ENCODE measurements around the gene NUCB2.
A peak's percentile ranks its signal among the peaks of the same experiment; 100 is the strongest.

Gene NUCB2

GRCh38 chr11:17328871-17329494, 52.4 kb downstream of the NUCB2 start:
- H3K36me3 ChIP-seq (ENCODE audit: control insufficient read depth in 2 of 2, insufficient read depth in 2 of 2, low read length in 2 of 2), result peaks cover 0 to 7% of the 10 kb centered on the region in 2 donors
- H3K9ac ChIP-seq (ENCODE audit: low read depth in 1 of 2, low read length in 2 of 2), result no peak overlapping the region

DNA sequence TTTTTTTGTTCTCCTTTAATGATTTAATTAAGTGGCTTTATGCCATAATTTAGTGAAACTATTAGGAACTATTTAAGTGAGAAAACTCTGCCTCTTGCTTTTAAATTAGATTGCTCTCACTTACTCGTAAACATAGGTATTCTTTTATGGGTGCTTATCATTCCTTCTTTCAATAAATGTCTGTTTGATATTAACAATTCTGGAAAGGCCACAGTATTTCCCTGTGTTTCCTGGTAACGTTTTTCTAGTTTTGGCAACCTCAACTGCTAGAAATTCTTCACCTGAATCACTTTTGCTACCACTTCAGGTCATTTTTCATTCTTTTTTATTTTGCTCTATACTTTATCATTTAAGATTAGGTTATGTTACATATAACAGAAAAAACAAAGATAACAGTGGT, 55.1 kb downstream of the NUCB2 start:
- no peak overlapping the region for H3K27ac ChIP-seq (ENCODE audit: low read depth in 2 of 2, low read length in 2 of 2)
- H3K4me1 ChIP-seq (ENCODE audit: control insufficient read depth in 2 of 2, insufficient read depth in 2 of 2, low read length in 2 of 2), result no peaks in the 10 kb centered on the region
- H3K36me3 ChIP-seq (ENCODE audit: control insufficient read depth in 2 of 2, insufficient read depth in 2 of 2, low read length in 2 of 2), result peaks cover 0 to 7% of the 10 kb centered on the region in 2 donors
- no peak overlapping the region for H3K9ac ChIP-seq (ENCODE audit: low read depth in 1 of 2, low read length in 2 of 2)
- no peak overlapping the region for H3K4me3 ChIP-seq (ENCODE audit: low read length in 2 of 2)
- no peaks in the 10 kb centered on the region for H3K27me3 ChIP-seq (ENCODE audit: control insufficient read depth in 2 of 2, insufficient read depth in 2 of 2, low read length in 2 of 2)
- no peaks in the 10 kb centered on the region for H3K9me3 ChIP-seq (ENCODE audit: control insufficient read depth in 2 of 2, low read length in 2 of 2)

More at GRCh38 chr11:17328871-17329494, 52.4 kb downstream of the NUCB2 start:
- Histone ChIP-seq H3K9me3 (ENCODE audit: control insufficient read depth in 2 of 2, low read length in 2 of 2) (no peaks in the 10 kb centered on the region), H3K27me3 (ENCODE audit: control insufficient read depth in 2 of 2, insufficient read depth in 2 of 2, low read length in 2 of 2) (no peaks in the 10 kb centered on the region), H3K4me3 (ENCODE audit: low read length in 2 of 2) (no peak overlapping the region), H3K4me1 (ENCODE audit: control insufficient read depth in 2 of 2, insufficient read depth in 2 of 2, low read length in 2 of 2) (no peaks in the 10 kb centered on the region), H3K27ac (ENCODE audit: low read depth in 2 of 2, low read length in 2 of 2) (no peak overlapping the region)

GRCh38 chr11:17333799-17334586, 57.5 kb downstream of the NUCB2 start:
- Histone ChIP-seq H3K27me3 (ENCODE audit: control insufficient read depth in 2 of 2, insufficient read depth in 2 of 2, low read length in 2 of 2) (no peaks in the 10 kb centered on the region), H3K9ac (ENCODE audit: low read depth in 1 of 2, low read length in 2 of 2) (no peak overlapping the region), H3K4me1 (ENCODE audit: control insufficient read depth in 2 of 2, insufficient read depth in 2 of 2, low read length in 2 of 2) (no peaks in the 10 kb centered on the region), H3K36me3 (ENCODE audit: control insufficient read depth in 2 of 2, insufficient read depth in 2 of 2, low read length in 2 of 2) (peaks cover 0 to 5% of the 10 kb centered on the region in 2 donors), H3K27ac (ENCODE audit: low read depth in 2 of 2, low read length in 2 of 2) (no peak overlapping the region), H3K9me3 (ENCODE audit: control insufficient read depth in 2 of 2, low read length in 2 of 2) (no peaks in the 10 kb centered on the region), H3K4me3 (ENCODE audit: low read length in 2 of 2) (no peak overlapping the region)

DNA sequence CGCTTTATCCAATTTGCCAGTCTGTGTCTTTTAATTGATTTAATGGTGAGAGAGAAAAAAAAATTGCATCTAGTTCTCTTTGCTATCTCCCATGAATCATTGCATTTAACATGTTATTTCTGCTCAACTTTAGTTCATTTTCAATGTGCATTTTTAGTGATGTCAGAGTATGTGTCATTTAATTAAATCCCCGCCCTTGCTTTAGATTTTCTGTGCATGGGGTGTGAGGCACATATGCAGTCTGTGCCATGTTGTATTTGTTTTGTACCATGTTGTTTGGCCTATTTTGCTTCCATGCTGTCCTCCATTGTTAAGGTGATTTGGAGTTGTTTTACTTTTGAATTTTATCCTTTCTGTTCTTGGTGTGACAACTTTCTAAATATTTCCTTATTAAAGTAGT, 66.7 kb downstream of the NUCB2 start:
- Histone ChIP-seq H3K4me3 (ENCODE audit: low read length in 2 of 2) (no peak overlapping the region), H3K36me3 (ENCODE audit: control insufficient read depth in 2 of 2, insufficient read depth in 2 of 2, low read length in 2 of 2) (no peaks in the 10 kb centered on the region), H3K9me3 (ENCODE audit: control insufficient read depth in 2 of 2, low read length in 2 of 2) (no peaks in the 10 kb centered on the region), H3K9ac (ENCODE audit: low read depth in 1 of 2, low read length in 2 of 2) (no peak overlapping the region), H3K27ac (ENCODE audit: low read depth in 2 of 2, low read length in 2 of 2) (no peak overlapping the region), H3K4me1 (ENCODE audit: control insufficient read depth in 2 of 2, insufficient read depth in 2 of 2, low read length in 2 of 2) (no peaks in the 10 kb centered on the region), H3K27me3 (ENCODE audit: control insufficient read depth in 2 of 2, insufficient read depth in 2 of 2, low read length in 2 of 2) (no peaks in the 10 kb centered on the region)

GRCh38 chr11:17343907-17344306, 67.4 kb downstream of the NUCB2 start:
- H3K27ac ChIP-seq (ENCODE audit: low read depth in 2 of 2, low read length in 2 of 2), result no peak overlapping the region
- H3K4me3 ChIP-seq (ENCODE audit: low read length in 2 of 2), result no peak overlapping the region
- no peaks in the 10 kb centered on the region for H3K9me3 ChIP-seq (ENCODE audit: control insufficient read depth in 2 of 2, low read length in 2 of 2)
- no peaks in the 10 kb centered on the region for H3K36me3 ChIP-seq (ENCODE audit: control insufficient read depth in 2 of 2, insufficient read depth in 2 of 2, low read length in 2 of 2)
- H3K9ac ChIP-seq (ENCODE audit: low read depth in 1 of 2, low read length in 2 of 2), result no peak overlapping the region
- H3K27me3 ChIP-seq (ENCODE audit: control insufficient read depth in 2 of 2, insufficient read depth in 2 of 2, low read length in 2 of 2), result no peaks in the 10 kb centered on the region
- H3K4me1 ChIP-seq (ENCODE audit: control insufficient read depth in 2 of 2, insufficient read depth in 2 of 2, low read length in 2 of 2), result no peaks in the 10 kb centered on the region

- H3K27ac ChIP-seq (ENCODE audit: low read depth in 2 of 2, low read length in 2 of 2), result no peak overlapping the region
- H3K9ac ChIP-seq (ENCODE audit: low read depth in 1 of 2, low read length in 2 of 2), result no peak overlapping the region
- H3K9me3 ChIP-seq (ENCODE audit: control insufficient read depth in 2 of 2, low read length in 2 of 2), result no peaks in the 10 kb centered on the region
- H3K27me3 ChIP-seq (ENCODE audit: control insufficient read depth in 2 of 2, insufficient read depth in 2 of 2, low read length in 2 of 2), result no peaks in the 10 kb centered on the region
- no peaks in the 10 kb centered on the region for H3K36me3 ChIP-seq (ENCODE audit: control insufficient read depth in 2 of 2, insufficient read depth in 2 of 2, low read length in 2 of 2)
- H3K4me1 ChIP-seq (ENCODE audit: control insufficient read depth in 2 of 2, insufficient read depth in 2 of 2, low read length in 2 of 2), result peaks cover 5 to 6% of the 10 kb centered on the region in 2 donors
- H3K4me3 ChIP-seq (ENCODE audit: low read length in 2 of 2), result no peak overlapping the region
Observed at GRCh38 chr11:17347676-17348075, 71.1 kb downstream of the NUCB2 start.

DNA sequence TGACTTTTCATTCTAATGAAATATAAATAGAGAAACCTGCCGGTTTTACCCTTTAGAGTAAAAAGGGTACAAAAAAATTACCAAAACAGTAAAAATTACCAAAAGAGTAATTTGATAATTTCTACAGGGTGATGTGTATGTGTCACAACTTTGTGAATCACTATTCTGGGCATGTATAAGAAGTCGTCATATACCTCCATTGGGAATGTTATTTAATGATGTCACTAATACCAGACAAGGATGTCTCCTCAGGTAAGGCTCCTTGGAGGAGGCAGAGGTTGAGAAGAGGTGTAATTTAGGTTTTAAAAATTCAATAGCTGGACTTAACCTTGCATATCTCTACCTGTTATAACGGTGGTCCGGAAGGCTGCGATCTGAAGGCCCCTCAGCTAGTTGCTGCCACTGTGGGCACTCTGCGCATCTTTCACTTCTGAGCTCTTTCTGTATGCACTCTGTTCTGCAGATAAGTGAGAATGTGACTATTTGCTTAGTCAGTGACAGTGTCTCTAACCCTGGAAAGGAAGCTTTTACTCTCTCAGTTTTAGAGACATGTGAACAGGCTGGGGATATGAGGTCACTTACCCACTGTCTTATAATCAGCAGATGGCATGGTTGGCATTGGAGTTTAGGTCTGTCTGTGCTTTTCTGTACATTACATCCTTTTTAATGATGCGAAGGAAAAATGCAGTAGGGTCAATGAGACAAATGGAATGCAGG, 74.1 kb downstream of the NUCB2 start:
- Histone ChIP-seq H3K4me1 (ENCODE audit: control insufficient read depth in 2 of 2, insufficient read depth in 2 of 2, low read length in 2 of 2) (peaks cover 16 to 17% of the 10 kb centered on the region in 2 donors), H3K4me3 (ENCODE audit: low read length in 2 of 2) (no peak overlapping the region), H3K36me3 (ENCODE audit: control insufficient read depth in 2 of 2, insufficient read depth in 2 of 2, low read length in 2 of 2) (no peaks in the 10 kb centered on the region), H3K27ac (ENCODE audit: low read depth in 2 of 2, low read length in 2 of 2) (no peak overlapping the region), H3K27me3 (ENCODE audit: control insufficient read depth in 2 of 2, insufficient read depth in 2 of 2, low read length in 2 of 2) (no peaks in the 10 kb centered on the region), H3K9ac (ENCODE audit: low read depth in 1 of 2, low read length in 2 of 2) (no peak overlapping the region), H3K9me3 (ENCODE audit: control insufficient read depth in 2 of 2, low read length in 2 of 2) (no peaks in the 10 kb centered on the region)

DNA sequence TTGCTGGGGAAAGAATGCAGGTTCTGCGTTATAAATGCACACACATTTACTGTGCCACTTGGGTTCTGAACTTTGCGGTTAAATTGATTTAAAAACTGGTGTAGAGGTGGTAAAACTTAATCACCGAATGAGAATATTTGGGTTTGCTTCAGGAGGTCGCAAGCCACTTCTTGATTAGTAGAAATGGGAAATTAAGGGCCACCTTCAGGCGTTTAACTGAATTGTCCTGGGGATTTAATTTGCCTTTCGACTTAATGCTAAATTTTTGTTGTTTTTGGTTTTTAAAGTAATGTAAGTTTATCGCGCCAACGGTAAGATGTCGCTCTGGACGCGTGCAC, 74.6 kb downstream of the NUCB2 start:
- Histone ChIP-seq H3K9ac (ENCODE audit: low read depth in 1 of 2, low read length in 2 of 2) (peak overlapping the region in 1 of 2 donors; percentile 76), H3K36me3 (ENCODE audit: control insufficient read depth in 2 of 2, insufficient read depth in 2 of 2, low read length in 2 of 2) (no peaks in the 10 kb centered on the region), H3K4me3 (ENCODE audit: low read length in 2 of 2) (peak overlapping the region; percentile 68 to 74), H3K4me1 (ENCODE audit: control insufficient read depth in 2 of 2, insufficient read depth in 2 of 2, low read length in 2 of 2) (peaks cover 16 to 17% of the 10 kb centered on the region in 2 donors), H3K27ac (ENCODE audit: low read depth in 2 of 2, low read length in 2 of 2) (peak overlapping the region in 1 of 2 donors; percentile 33), H3K9me3 (ENCODE audit: control insufficient read depth in 2 of 2, low read length in 2 of 2) (no peaks in the 10 kb centered on the region), H3K27me3 (ENCODE audit: control insufficient read depth in 2 of 2, insufficient read depth in 2 of 2, low read length in 2 of 2) (no peaks in the 10 kb centered on the region)

DNA sequence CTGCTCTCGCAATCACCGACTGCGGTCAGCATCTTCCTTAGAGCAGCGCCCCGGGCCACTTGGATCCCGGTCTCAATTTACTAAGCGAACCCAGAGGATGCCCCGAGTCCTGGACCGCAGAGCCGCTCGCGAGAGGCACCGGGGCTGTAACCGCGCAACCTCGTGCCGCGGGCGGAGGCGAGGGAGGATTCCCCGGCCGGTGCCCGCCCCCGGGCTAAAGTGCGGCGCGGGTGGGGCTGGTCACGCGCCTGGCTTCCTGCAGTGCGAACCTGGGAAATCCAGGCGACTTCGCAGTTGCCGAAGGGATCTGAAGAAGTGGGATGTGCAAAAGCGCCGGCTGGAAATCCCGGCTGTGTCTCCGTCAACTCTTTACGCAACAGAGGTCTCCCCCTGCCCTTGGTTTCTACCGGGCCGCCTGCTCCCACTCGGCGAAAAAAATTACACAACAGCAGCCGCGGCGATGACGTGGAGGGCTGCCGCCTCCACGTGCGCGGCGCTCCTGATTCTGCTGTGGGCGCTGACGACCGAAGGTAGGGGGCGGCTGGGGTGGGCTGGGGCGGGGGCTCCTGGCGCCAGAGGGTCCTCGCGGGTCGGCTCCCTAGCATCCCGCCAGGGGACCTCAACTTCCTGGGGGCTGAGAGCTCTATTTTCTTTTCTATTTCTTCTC, 75.1 kb downstream of the NUCB2 start, which contains the start of gene NCR3LG1:
NCR3LG1 (plus strand) TSS at position 291 of the 667 bp plus-strand sequence; CDS start at position 461, 170 bp downstream.
- H3K27me3 ChIP-seq (ENCODE audit: control insufficient read depth in 2 of 2, insufficient read depth in 2 of 2, low read length in 2 of 2), result no peaks in the 10 kb centered on the region
- no peaks in the 10 kb centered on the region for H3K36me3 ChIP-seq (ENCODE audit: control insufficient read depth in 2 of 2, insufficient read depth in 2 of 2, low read length in 2 of 2)
- H3K4me1 ChIP-seq (ENCODE audit: control insufficient read depth in 2 of 2, insufficient read depth in 2 of 2, low read length in 2 of 2), result peaks cover 16 to 17% of the 10 kb centered on the region in 2 donors
- peak within 1 kb of the TSS; percentile 63 to 76 for H3K9ac ChIP-seq (ENCODE audit: low read depth in 1 of 2, low read length in 2 of 2)
- H3K27ac ChIP-seq (ENCODE audit: low read depth in 2 of 2, low read length in 2 of 2), result peak within 1 kb of the TSS; percentile 89 to 90
- H3K4me3 ChIP-seq (ENCODE audit: low read length in 2 of 2), result peak within 1 kb of the TSS; percentile 68 to 87
- no peaks in the 10 kb centered on the region for H3K9me3 ChIP-seq (ENCODE audit: control insufficient read depth in 2 of 2, low read length in 2 of 2)
